MM.1S (cell line): ENCODE results near the gene NDRG2.

Experiments
- DNase-seq: peaks from one replicate; pipeline ENCODE4 v3.0.0-alpha.2; 2015
- H2AFZ ChIP-seq: fragments of 300-600 bp; sonication (generic); 2 replicates; pipeline ENCODE4 v1.6.0; 2016; ENCODE audit warnings: antibody characterized with exemption, low read length
- H3F3A ChIP-seq: fragments of 300-600 bp; sonication (generic); 2 replicates; pipeline ENCODE4 v1.6.1; 2016; ENCODE audit warnings: mild to moderate bottlenecking, antibody characterized with exemption, low read length, moderate library complexity, mixed read lengths; ENCODE audit not compliant: insufficient read depth
- H3K27ac ChIP-seq: fragments of 300-600 bp; sonication (generic); 2 replicates; pipeline ENCODE4 v1.5.1; 2016; ENCODE audit warnings: mild to moderate bottlenecking, low read length
- H3K27me3 ChIP-seq: fragments of 300-600 bp; sonication (generic); replicated peaks from 2 replicates; pipeline ENCODE4 v1.6.0; 2016; ENCODE audit warnings: low read length; ENCODE audit not compliant: insufficient read depth
- H3K36me3 ChIP-seq: fragments of 300-600 bp; sonication (generic); replicated peaks from 2 replicates; pipeline ENCODE4 v1.6.1; 2016; ENCODE audit warnings: mild to moderate bottlenecking, low read length, mixed read lengths; ENCODE audit not compliant: insufficient read depth
- H3K4me1 ChIP-seq: fragments of 300-600 bp; sonication (generic); 2 replicates; pipeline ENCODE4 v1.6.1; 2016; ENCODE audit warnings: low read length, mixed read lengths
- H3K4me2 ChIP-seq: fragments of 300-600 bp; sonication (generic); 2 replicates; pipeline ENCODE4 v1.6.0; 2016; ENCODE audit warnings: low read depth, low read length
- H3K4me3 ChIP-seq: fragments of 300-600 bp; sonication (generic); 2 replicates; pipeline ENCODE4 v1.5.1; 2016; ENCODE audit warnings: low read length, mixed read lengths
- H3K79me2 ChIP-seq: fragments of 300-600 bp; sonication (generic); 2 replicates; pipeline ENCODE4 v1.6.1; 2016; ENCODE audit warnings: mixed run types, low read length, mixed read lengths
- H3K9ac ChIP-seq: fragments of 300-600 bp; sonication (generic); 2 replicates; pipeline ENCODE4 v1.6.1; 2016; ENCODE audit warnings: low read length, mixed read lengths
- H3K9me2 ChIP-seq: fragments of 300-600 bp; sonication (generic); replicated peaks from 2 replicates; pipeline ENCODE4 v1.6.1; 2016; ENCODE audit warnings: mild to moderate bottlenecking, low read length, mixed read lengths; ENCODE audit not compliant: insufficient read depth
- H3K9me3 ChIP-seq: fragments of 300-600 bp; sonication (generic); replicated peaks from 2 replicates; pipeline ENCODE4 v1.6.1; 2016; ENCODE audit warnings: mild to moderate bottlenecking, low read length, mixed read lengths; ENCODE audit not compliant: insufficient read depth
- H4K20me1 ChIP-seq: fragments of 300-600 bp; sonication (generic); 2 replicates; pipeline ENCODE4 v1.6.1; 2016; ENCODE audit warnings: mild to moderate bottlenecking, low read length, moderate library complexity, mixed read lengths; ENCODE audit not compliant: insufficient read depth
- EZH2 ChIP-seq: fragments of 300-600 bp; sonication (generic); optimal IDR thresholded peaks from 2 replicates; pipeline ENCODE3; 2017; ENCODE audit warnings: low read depth, mild to moderate bottlenecking, antibody characterized with exemption, low read length, mixed read lengths
- EZH2phosphoT487 ChIP-seq: fragments of 300-600 bp; sonication (generic); IDR thresholded peaks from 2 replicates; pipeline ENCODE4 v1.6.1; 2018; ENCODE audit warnings: antibody characterized with exemption, low read length
- TF ChIP-seq, protein P1 (sequence below): fragments of 300-600 bp; sonication (generic); IDR thresholded peaks from 2 replicates; pipeline ENCODE4 v1.5.1; 2016; ENCODE audit warnings: antibody characterized with exemption, low read length, mixed read lengths

The NDRG2 gene

DNA sequence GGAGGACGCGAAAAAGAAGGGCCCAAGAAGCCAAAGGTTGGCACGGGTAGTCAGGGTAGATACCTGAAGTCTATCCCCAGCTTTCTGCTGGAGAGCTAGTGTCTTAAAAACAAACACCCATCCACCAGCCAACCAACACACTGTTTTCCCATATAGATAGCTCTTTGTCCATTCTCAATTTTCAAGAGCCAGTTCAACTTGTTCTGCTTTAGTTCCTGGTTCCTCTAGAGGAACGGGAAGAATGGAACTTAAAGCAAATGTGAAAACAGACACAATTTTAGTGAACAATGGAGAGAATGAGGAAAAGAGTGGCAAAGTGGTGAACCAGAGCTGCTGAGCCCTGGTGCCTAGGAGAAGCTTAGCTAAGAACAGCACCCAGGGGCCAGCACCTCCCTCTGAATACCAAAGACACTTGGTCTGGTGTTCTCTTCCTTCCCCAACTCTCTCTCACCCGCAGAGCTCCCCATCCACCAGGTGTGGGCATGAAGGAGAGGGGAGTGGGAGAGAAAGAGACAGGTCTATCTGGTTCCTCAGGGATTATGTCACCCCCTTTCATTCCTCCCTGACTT, 3.8 kb downstream of the NDRG2 start:
- H3K36me3 ChIP-seq = no peaks in the 10 kb centered on the region
- no peak overlapping the region for H3K4me3 ChIP-seq
- H3K27ac ChIP-seq = no peak overlapping the region
- no peak for DNase-seq
- no peaks in the 10 kb centered on the region for H3K4me1 ChIP-seq
- no peak overlapping the region for H2AFZ ChIP-seq
- no peak overlapping the region for H3K4me2 ChIP-seq
- no peaks in the 10 kb centered on the region for H3K9me2 ChIP-seq
- H3F3A ChIP-seq = no peaks in the 10 kb centered on the region
- H3K9me3 ChIP-seq = no peaks in the 10 kb centered on the region
- TF ChIP-seq EZH2 (no peak), EZH2phosphoT487 (no peak)
- TF ChIP-seq, protein P1, sequence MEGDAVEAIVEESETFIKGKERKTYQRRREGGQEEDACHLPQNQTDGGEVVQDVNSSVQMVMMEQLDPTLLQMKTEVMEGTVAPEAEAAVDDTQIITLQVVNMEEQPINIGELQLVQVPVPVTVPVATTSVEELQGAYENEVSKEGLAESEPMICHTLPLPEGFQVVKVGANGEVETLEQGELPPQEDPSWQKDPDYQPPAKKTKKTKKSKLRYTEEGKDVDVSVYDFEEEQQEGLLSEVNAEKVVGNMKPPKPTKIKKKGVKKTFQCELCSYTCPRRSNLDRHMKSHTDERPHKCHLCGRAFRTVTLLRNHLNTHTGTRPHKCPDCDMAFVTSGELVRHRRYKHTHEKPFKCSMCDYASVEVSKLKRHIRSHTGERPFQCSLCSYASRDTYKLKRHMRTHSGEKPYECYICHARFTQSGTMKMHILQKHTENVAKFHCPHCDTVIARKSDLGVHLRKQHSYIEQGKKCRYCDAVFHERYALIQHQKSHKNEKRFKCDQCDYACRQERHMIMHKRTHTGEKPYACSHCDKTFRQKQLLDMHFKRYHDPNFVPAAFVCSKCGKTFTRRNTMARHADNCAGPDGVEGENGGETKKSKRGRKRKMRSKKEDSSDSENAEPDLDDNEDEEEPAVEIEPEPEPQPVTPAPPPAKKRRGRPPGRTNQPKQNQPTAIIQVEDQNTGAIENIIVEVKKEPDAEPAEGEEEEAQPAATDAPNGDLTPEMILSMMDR = no peak
- no peaks in the 10 kb centered on the region for H3K27me3 ChIP-seq
- H4K20me1 ChIP-seq = no peaks in the 10 kb centered on the region
- H3K79me2 ChIP-seq = no peaks in the 10 kb centered on the region
- H3K9ac ChIP-seq = no peak overlapping the region

DNA sequence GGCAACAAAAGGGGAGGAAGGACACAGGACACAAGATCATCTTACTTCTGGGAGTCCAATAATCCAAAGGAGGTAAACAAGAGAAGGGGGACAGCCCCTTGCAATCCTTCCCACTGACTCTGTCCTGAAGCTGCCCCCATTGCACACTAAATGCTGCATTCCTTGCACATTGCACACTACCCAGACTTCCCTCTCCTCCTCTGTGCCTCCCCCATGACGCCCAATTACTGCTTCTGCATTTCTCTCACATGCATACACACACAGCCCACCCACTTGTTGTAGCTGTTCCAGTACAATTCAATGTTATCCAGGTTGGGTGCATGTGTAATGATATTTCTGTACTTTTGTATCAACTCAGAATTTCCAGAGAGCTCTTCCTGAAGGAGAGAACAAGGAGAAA, 5.5 kb downstream of the NDRG2 start:
- no peak overlapping the region for H3K9ac ChIP-seq
- no peak overlapping the region for H3K4me2 ChIP-seq
- no peaks in the 10 kb centered on the region for H3K79me2 ChIP-seq
- no peak overlapping the region for H2AFZ ChIP-seq
- no peaks in the 10 kb centered on the region for H3K4me1 ChIP-seq
- no peaks in the 10 kb centered on the region for H4K20me1 ChIP-seq
- TF ChIP-seq EZH2 (no peak), EZH2phosphoT487 (no peak)
- TF ChIP-seq, protein P1 = no peak
- no peak for DNase-seq
- H3K36me3 ChIP-seq = no peaks in the 10 kb centered on the region
- no peaks in the 10 kb centered on the region for H3K27me3 ChIP-seq
- no peak overlapping the region for H3K4me3 ChIP-seq
- H3K27ac ChIP-seq = no peak overlapping the region
- no peaks in the 10 kb centered on the region for H3K9me3 ChIP-seq
- H3K9me2 ChIP-seq = no peaks in the 10 kb centered on the region
- no peaks in the 10 kb centered on the region for H3F3A ChIP-seq

DNA sequence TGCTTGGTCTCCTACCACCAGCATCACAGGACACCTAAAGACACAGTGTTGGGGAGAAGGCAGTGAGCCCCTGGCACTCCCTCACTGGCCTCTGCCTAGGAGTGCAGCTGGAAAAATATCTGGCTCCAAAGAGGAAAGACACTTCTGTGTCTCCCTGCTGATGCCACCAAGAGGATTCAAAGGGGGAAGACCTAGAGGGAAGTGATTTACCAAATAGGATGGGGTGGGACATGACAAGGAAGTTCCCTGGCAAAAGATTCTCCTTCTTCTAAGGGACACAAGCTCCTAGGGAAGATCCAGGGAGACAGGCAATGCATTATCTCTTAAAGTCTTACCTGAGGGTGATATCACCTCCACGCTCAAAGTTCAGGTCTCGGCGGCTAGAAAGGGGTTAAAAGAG, 6.1 kb downstream of the NDRG2 start:
- H3K9me2 ChIP-seq = no peaks in the 10 kb centered on the region
- no peaks in the 10 kb centered on the region for H3K4me1 ChIP-seq
- H3K79me2 ChIP-seq = no peaks in the 10 kb centered on the region
- no peak overlapping the region for H3K4me3 ChIP-seq
- no peak overlapping the region for H3K27ac ChIP-seq
- no peaks in the 10 kb centered on the region for H3K36me3 ChIP-seq
- H3K9me3 ChIP-seq = no peaks in the 10 kb centered on the region
- no peaks in the 10 kb centered on the region for H3F3A ChIP-seq
- TF ChIP-seq, protein P1 = no peak
- TF ChIP-seq EZH2phosphoT487 = no peak
- TF ChIP-seq EZH2 = no peak
- DNase-seq = no peak
- H4K20me1 ChIP-seq = no peaks in the 10 kb centered on the region
- H2AFZ ChIP-seq = no peak overlapping the region
- no peaks in the 10 kb centered on the region for H3K27me3 ChIP-seq
- H3K4me2 ChIP-seq = no peak overlapping the region
- H3K9ac ChIP-seq = no peak overlapping the region
